ENCODE measurements around the gene EIF4A3. TPM values are rescaled to one million over a fixed set of nuclear protein-coding genes. Genes with fewer than 3 reads are reported as not detected.

Gene EIF4A3
- total RNA-seq, 4 donors from 2014 or later, result 31.0 to 61.0 (median 39.8) TPM

- Histone ChIP-seq H3K27ac (replicated peaks in 1 of 4) (no peak overlapping the region), H3K4me3 (no peak overlapping the region), H3K4me1 (peaks cover 0 to 5% (median 0%) of the 10 kb centered on the region in 4 donors), H3K9me3 (no peaks in the 10 kb centered on the region), H3K27me3 (peaks cover 0 to 4% (median 0%) of the 10 kb centered on the region in 4 donors), H3K36me3 (peaks cover 6 to 37% (median 18%) of the 10 kb centered on the region in 4 donors)
- no peak for DNase-seq (ENCODE audit: extremely low spot score)
- WGBS, result 92% methylated on average over 22 of the region's 31 CpGs
- TF ChIP-seq, protein P1, sequence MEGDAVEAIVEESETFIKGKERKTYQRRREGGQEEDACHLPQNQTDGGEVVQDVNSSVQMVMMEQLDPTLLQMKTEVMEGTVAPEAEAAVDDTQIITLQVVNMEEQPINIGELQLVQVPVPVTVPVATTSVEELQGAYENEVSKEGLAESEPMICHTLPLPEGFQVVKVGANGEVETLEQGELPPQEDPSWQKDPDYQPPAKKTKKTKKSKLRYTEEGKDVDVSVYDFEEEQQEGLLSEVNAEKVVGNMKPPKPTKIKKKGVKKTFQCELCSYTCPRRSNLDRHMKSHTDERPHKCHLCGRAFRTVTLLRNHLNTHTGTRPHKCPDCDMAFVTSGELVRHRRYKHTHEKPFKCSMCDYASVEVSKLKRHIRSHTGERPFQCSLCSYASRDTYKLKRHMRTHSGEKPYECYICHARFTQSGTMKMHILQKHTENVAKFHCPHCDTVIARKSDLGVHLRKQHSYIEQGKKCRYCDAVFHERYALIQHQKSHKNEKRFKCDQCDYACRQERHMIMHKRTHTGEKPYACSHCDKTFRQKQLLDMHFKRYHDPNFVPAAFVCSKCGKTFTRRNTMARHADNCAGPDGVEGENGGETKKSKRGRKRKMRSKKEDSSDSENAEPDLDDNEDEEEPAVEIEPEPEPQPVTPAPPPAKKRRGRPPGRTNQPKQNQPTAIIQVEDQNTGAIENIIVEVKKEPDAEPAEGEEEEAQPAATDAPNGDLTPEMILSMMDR (IDR thresholded peaks at IDR 0.05), result no peak
- TF ChIP-seq POLR2A (IDR thresholded peaks at IDR 0.05; ENCODE audit: low read depth) (no peak), POLR2AphosphoS5 (IDR thresholded peaks at IDR 0.05) (no peak)
- intact Hi-C loops (cut with DNase I), result no loop called here
Observed at GRCh38 chr17:80117491-80118401, 29.2 kb downstream of the EIF4A3 start.

GRCh38 chr17:80116921-80117380 lies 30.0 kb downstream of the EIF4A3 start:
- Histone ChIP-seq H3K27ac (replicated peaks in 1 of 4) (no peak overlapping the region), H3K4me1 (peaks cover 0 to 5% (median 0%) of the 10 kb centered on the region in 4 donors), H3K4me3 (no peak overlapping the region), H3K36me3 (peaks cover 6 to 44% (median 23%) of the 10 kb centered on the region in 4 donors), H3K27me3 (peaks cover 0 to 2% (median 0%) of the 10 kb centered on the region in 4 donors), H3K9me3 (no peaks in the 10 kb centered on the region)
- intact Hi-C loops (cut with DNase I), result no loop called here
- 89% methylated on average over 3 of the region's 13 CpGs for WGBS
- TF ChIP-seq POLR2AphosphoS5 (IDR thresholded peaks at IDR 0.05) (no peak), POLR2A (IDR thresholded peaks at IDR 0.05; ENCODE audit: low read depth) (no peak), EP300 (IDR thresholded peaks at IDR 0.05) (no peak)
- TF ChIP-seq, protein P1 (IDR thresholded peaks at IDR 0.05), result no peak
- no peak for DNase-seq (ENCODE audit: extremely low spot score)

GRCh38 chr17:80116276-80116920 lies 30.5 kb downstream of the EIF4A3 start:
- Histone ChIP-seq H3K4me1 (peaks cover 0 to 5% (median 0%) of the 10 kb centered on the region in 4 donors), H3K36me3 (peaks cover 6 to 50% (median 27%) of the 10 kb centered on the region in 4 donors), H3K27ac (replicated peaks in 1 of 4) (no peak overlapping the region), H3K9me3 (no peaks in the 10 kb centered on the region), H3K4me3 (no peak overlapping the region), H3K27me3 (no peaks in the 10 kb centered on the region)
- no peak for DNase-seq (ENCODE audit: extremely low spot score)
- WGBS, result 28% methylated on average over 11 of the region's 16 CpGs
- intact Hi-C loops (cut with DNase I), result no loop called here
- TF ChIP-seq POLR2A (IDR thresholded peaks at IDR 0.05; ENCODE audit: low read depth) (no peak), EP300 (IDR thresholded peaks at IDR 0.05) (no peak), POLR2AphosphoS5 (IDR thresholded peaks at IDR 0.05) (no peak)
- TF ChIP-seq, protein P1 (IDR thresholded peaks at IDR 0.05), result no peak

DNA sequence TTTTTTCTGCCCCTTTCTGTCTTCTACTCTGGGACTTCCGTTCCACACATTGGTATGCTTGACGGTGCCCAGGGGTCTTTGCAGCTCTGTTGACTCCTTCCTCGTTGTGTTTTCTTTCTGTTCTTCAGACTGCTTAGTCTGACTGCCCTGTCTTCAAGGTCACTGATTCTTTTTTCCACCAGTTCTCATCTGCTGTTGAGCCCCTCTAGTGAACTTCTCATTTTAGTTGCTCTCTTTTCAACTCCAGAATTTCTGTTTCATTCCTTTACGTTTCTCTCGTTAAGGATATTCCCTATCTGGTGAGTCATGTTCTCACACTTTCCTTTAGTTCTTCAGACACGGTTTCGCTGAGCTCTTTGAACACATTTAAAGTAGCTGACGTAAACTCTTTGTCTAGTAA lies 31.8 kb downstream of the EIF4A3 start:
- H3K36me3 ChIP-seq, result peaks cover 6 to 62% (median 27%) of the 10 kb centered on the region in 4 donors
- 94% methylated on average over 8 of the region's 8 CpGs for WGBS
- no peak for DNase-seq (ENCODE audit: extremely low spot score)
- TF ChIP-seq, protein P1 (IDR thresholded peaks at IDR 0.05), result no peak
- TF ChIP-seq POLR2AphosphoS5 (IDR thresholded peaks at IDR 0.05) (no peak), EP300 (IDR thresholded peaks at IDR 0.05) (no peak), POLR2A (IDR thresholded peaks at IDR 0.05; ENCODE audit: low read depth) (no peak)
- no peaks in the 10 kb centered on the region for H3K27me3 ChIP-seq
- no peaks in the 10 kb centered on the region for H3K9me3 ChIP-seq
- H3K4me1 ChIP-seq, result peaks cover 0 to 5% (median 0%) of the 10 kb centered on the region in 4 donors
- H3K4me3 ChIP-seq, result no peak overlapping the region
- no peak overlapping the region for H3K27ac ChIP-seq (replicated peaks in 1 of 4)
- intact Hi-C loops (cut with DNase I), result no loop called here

Data from esophagus muscularis mucosa (tissue), 4 donors.